Stimulated activated CD8-positive, alpha-beta memory T cell treated with anti-CD3 and anti-CD28 coated beads, Interleukin-7, amount 100 ng/mL, for 24 hours (primary cell): Measurements from ENCODE around the gene GPR63.
A peak's percentile ranks its signal among the peaks of the same experiment; 100 is the strongest.
"Not testable (repeated sequence)": the region's sequence is repeated elsewhere in the genome, so short reads cannot be mapped to it uniquely, and the experiment has no call there.

Source experiments
- DNase-seq: peaks from one replicate; pipeline ENCODE4 v3.0.0-alpha.2; 2020; ENCODE audit warnings: low read depth

The GPR63 gene, protein sequence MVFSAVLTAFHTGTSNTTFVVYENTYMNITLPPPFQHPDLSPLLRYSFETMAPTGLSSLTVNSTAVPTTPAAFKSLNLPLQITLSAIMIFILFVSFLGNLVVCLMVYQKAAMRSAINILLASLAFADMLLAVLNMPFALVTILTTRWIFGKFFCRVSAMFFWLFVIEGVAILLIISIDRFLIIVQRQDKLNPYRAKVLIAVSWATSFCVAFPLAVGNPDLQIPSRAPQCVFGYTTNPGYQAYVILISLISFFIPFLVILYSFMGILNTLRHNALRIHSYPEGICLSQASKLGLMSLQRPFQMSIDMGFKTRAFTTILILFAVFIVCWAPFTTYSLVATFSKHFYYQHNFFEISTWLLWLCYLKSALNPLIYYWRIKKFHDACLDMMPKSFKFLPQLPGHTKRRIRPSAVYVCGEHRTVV

DNA sequence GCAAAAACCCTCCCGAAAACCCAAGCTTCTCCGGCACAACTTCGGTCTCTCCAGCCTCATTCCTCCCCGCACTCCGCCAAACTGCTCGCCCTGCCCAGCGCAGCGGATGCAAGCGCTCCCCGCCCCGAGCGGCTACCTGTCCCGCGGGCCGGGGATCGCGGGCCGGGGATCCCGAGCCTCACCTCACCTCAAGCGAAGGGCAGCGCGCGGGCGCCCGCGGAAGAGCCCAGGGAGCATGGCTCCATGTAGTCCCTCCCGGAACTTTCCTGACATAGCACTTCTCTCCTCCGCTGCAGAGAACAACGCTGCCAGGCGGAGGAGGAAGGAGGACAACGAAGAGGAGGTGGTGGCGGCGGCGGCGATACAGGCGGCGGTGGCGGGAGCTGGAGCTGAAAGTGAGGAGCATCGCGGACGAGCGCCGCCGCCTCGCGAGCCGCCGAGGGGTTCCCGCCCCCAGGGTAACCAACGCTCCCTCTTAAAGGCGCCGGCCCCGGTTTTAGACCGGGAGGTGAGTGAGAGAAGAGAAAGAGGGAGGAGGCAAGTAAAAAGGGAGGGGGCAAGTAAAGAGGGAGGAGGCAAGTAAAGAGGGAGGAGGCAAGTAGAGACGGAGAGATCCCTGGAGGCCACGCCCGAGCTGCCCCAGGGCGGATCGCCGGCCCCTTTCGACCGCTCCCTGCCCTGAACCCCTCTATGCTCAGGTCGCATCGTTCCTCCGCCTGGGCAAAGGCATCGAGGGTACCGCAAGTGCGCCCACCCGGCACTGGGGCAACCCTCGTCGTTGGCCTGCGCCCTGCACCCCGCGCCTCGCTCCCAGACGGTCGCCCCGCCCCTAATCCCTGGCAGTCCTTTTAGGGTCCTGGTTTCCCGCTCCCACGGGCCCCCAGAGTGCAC lies at the start of gene GPR63:
GPR63 (minus strand) TSS at position 397 of the 891 bp plus-strand sequence. CDS start 37,746 bp downstream, outside the sequence.
- peak; percentile 25 for DNase-seq

DNA sequence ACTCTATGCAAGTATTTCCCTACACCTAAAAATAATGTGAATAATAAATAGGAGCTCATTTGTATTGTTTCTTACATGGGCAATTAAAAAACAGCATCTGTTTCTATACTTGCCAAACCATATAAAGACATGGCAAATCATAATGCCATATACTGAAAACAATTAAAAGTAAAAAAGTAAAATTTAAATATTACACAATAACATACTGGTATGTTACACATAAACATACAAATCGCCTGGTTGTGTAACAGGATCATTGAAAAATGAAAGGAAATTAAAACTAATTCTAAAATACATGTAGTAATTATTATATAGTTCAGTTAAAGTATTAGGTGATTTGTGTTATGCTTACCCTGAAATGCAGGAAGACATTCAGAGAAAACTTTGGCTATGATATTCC lies 49.2 kb upstream of the GPR63 start:
- no peak for DNase-seq

DNA sequence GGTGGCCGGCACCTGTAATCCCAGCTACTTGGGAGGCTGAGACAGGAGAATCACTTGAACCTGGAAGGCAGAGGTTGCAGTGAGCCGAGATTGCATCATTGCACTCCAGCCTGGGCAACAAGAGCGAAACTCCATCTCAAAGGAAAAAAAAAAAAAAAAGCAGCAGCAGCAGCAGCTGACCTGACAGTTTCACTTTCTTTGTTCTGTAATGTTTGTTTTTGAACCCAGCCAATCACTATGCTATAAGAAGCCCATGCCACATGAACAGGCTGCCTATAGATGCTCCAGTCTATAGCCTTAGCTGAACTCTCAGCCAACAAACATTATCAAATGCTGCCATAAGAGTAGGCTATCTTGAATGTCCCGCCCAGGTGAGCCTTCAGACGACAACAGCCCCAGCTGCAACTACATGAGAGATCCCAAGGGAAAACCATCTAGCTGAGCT lies 47.9 kb upstream of the GPR63 start:
- DNase-seq: not testable (repeated sequence)

DNA sequence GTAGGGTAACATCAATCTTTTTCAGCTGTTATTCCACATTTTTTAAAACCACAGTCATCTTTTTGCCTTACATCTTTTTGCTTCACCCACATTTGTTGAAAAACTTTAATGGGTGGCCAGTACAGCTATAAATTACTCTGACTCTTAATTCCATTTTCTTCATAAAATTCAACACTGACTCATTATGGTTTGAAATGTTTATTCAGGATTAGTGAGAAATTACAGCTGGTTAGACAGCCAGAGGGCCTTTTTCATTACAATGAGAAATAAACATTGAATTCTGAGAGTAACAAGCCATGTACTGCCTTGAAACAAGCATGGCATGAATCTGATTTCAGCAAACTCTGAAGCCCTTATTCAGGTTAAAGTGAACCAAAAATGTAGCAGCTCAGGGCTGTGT lies 40.9 kb upstream of the GPR63 start:
- no peak for DNase-seq

- DNase-seq: no peak
These were observed 39.7 kb upstream of the GPR63 start for GRCh38 chr6:96876886-96877545.

DNA sequence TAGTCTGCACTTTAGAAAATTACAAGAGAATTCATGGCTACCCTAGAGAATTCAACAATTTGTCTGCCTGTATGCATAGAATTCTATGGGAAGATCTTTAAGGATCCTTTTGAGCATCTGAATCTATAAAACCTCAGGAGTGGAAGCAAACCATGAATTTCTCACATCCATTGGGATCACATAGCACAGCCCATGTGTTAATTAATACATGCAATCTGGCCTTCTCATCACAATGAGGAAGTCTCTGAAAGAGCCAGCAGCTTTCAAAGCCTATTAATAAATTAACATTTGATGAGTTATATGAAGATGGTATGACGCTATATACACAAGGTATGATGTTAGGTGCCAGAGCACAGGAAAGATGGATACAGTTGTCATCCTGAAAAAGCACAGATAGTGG lies 35.7 kb upstream of the GPR63 start:
- DNase-seq: no peak

DNA sequence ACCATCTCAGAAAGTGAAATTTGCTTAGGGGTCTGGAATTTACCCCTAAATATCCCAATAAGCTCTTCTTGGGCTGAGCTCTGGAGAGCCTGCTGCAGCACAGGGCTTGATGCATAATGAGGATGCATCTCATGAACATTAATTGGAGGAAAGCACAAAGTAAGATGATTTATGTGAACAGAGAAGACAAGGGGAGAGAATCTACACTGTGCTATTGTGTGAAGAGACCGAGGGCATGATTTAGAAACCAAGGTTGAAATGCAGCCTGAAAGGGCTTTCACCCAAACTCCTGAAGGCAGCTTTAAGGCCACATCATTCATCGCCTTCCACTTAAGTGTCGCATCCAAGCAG lies 27.8 kb upstream of the GPR63 start:
- no peak for DNase-seq

DNA sequence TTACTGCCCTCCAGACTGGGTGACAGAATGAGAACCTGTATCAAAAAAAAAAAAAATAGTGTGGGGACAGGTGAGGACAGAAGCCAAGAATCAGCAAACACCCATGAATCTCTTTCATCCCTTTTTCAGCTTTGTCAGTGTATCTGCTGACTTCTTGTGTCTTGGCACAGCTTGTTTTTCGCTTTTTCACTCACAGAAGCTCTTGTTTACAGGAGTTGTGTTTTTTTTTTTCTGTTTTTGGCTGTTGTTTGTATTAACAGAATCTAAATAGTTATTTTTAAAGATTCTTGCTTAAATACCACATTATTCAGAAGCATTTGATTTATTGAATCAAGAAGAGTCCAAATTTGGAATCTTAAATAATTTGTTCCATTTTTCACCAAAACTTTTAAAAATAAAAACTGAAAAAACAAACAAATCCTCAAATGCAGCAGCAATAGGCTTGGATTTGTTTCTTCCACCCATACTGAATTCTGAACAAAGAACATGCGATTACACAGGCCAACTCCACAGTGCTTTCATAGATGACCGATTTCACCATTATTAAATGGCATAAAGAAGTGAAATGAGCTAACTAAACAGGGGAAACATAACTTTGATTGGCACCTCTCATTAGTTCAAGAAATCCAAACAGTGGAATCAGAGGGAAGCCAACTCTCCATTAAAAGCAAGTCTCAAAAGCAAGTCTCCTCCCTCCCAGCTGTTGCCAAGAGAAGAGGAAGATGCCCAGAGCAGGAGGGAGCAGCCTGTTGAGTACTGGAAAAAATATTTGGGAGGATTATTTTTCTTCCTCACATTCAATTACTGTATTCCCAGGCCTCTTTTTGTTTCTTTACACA lies 27.2 kb upstream of the GPR63 start:
- no peak for DNase-seq

GRCh38 chr6:96862560-96862959 lies 25.3 kb upstream of the GPR63 start:
- no peak for DNase-seq

GRCh38 chr6:96861588-96861987 lies 24.3 kb upstream of the GPR63 start:
- DNase-seq: no peak

DNA sequence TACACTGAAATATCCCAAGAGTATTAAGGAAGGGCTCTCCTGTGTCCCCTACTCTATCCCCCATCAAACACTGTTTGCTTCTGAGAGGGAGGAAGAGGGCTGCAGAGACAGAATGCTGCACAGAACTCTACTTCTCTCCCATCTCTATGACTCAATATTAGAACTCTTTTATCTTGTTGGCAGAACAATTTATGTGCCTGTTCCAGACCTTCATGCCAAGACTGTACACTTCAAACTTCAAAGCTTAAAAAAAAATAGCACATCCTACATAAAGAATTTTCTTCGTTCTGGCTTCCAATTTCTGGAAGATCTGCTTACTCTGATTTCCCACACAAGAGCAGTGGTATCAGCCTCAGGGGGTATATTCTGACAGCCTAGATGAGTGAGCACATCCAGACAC lies 19.6 kb upstream of the GPR63 start:
- DNase-seq: no peak

DNA sequence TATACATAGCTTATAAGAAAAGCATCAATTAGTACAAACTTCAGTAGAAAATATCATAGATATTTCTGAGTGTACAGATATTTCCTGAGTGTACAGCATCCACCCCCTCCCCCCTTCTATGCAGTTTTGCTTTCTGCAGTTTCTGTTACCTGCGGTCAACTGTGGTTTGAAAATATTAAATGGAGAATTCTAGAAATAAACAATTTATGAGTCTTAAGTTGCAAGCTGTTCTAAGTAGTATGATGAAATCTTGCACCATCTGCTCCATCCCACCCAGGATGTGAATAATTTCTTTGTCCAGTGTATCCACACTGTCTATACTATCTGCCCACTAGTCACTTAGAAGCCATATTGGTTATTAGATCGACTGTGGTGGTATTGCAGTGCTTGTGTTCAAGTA lies 15.8 kb upstream of the GPR63 start:
- DNase-seq: no peak

DNA sequence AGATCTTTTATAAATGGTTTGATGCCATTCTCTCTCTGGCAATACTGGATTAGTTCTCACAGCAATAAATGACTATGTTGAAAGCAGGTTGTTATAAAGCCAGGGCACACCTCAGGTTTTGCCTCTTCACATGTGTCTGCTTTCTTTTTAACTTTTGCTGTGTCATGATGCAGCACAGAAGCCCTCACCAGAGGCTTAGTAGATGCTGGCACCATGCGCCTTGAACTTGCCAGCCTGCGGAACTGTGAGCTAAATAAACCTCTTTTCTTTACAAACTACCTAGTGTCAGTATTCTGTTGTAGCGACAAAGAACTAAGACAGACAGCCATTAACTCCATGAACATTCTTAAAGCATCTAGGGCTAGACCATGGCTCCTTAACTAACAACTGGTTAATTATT lies 15.3 kb upstream of the GPR63 start:
- DNase-seq: no peak

DNA sequence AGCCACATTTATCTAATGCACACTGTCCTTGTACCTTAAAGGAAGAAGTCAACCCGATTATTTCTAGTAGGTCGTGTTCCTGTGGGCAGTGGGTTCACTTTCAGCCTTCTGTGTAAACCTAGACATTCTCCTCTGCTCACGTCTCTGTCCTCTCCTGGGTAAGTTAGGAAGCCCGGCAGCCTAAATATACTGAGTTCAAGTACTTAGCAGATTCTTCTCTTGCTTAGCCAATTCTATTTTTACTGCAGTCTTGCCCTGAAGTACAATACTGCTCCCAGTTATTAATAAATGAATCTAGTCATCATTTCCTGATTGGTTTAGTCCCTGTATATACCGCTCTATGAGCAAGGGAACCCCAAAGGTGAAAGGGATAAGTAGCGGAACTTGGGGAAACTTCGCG lies 14.6 kb upstream of the GPR63 start:
- DNase-seq: no peak

GRCh38 chr6:96849615-96850014 lies 12.3 kb upstream of the GPR63 start:
- no peak for DNase-seq

DNA sequence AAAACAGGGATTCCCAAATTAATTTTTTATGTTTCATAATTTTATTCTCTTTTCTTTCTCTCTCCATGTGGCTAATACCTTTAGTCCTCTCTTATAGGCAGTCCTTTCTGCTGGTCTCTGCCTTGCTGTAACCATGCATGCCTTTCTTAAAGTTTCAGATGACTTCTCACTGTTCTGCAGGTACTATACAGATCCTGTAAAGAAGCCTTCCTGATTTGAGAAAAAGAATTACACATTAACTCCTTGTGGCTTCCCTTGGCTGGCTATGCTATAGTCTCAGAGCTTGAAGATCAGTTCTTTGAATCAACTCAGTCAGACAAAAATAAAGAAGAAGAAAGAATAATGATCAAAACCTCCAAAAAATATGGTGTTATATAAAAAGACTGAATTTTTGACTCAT lies 7.3 kb upstream of the GPR63 start:
- DNase-seq: no peak

DNA sequence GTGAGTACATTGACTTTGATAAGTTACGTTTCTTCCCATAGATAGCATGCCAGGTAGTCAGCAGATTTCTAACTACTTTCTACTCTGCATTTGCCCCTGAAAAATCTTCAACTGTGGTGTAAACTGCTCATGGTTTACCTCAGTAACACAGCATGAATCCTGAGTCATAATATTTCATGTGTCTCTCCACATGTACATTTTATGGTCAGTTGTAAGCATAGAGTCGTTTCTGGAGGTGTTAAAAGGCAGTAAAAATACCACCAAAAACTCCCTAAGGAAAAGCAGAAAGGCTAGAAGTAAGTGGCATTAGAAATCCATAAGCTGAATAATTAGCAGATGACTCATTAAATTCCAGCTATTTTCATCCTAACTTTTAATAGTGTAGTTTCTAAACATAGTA lies 4.1 kb upstream of the GPR63 start:
- DNase-seq: no peak

GRCh38 chr6:96836631-96837080 lies 621 bp downstream of the GPR63 start:
- no peak for DNase-seq

DNA sequence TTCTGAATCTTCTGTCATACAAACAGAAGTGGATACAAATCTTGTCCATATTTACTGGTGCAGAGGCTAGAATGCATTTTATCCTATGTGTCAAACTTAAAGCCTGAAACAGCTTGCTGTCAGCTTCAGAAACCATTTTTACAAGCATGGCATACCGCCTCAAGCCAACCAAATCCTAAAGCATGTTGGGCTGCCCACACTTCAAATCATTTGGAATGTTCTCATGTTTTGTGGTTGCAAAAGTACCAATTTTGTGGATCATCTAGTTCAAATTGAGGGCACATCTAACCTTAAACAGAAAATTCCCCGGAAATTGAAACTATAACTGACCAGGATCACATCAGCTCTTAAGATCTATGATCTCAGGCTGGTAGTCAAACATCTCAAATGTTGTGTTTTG lies 3.2 kb downstream of the GPR63 start:
- DNase-seq: no peak

DNA sequence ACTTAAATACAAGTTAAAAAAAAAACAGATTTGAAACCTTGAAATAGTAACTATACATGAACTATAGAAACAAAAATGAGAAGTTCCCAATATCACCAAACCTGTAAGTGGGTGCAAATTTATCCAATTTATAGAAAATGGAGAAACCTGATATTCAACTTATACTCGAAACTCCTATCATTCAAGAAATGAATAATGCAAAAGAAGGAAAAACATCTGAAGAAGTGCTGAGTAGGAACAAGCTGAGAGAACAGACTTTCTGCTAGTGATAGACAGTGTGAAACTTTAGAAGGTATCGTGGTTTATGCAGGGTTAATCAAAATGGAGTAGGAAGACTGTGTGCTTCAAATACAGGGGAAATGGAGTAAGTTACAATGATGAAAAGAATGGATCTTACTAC lies 4.5 kb downstream of the GPR63 start:
- DNase-seq: no peak

DNA sequence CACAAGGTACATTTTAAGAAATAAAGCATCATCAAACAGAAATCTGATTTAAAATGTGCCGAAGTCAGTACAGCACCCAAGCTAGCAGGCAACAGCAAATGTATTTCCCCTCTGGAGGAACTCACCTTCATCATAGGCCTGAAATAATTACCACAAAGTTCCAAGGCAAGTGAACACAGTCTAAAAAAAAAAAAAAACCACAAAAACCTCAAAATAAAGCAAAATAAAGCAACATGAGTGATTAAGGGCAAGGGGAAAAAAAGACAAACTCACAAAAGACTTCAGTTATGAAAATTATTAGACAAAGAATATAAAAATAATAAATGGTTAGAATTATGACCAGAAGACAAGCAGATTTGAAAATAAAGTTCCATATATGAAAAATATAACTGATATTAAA lies 10.4 kb downstream of the GPR63 start:
- DNase-seq: no peak

DNA sequence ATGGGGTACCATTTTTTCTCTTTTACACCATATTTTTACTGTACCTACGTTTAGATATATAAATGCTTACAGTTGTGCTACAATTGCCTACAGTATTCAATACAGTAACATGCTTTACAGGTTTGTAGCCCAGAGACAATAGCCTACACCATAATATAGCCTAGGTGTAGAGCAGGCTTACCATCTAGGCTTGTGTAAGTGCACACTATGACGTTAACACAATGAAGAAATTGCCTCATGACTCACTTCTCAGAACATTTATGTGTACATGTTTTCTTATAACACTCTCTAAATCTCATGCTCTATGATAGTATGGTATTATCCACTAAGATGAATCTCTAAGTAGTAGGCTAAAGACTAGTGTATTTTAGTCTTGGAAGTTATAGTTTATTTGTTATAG lies 13.5 kb downstream of the GPR63 start:
- DNase-seq: no peak
